GM19467 (cell line): Measurements from ENCODE around the gene TRIM15.
"Not testable (repeated sequence)": the region's sequence is repeated elsewhere in the genome, so short reads cannot be mapped to it uniquely, and the experiment has no call there.

ENCODE experiments used
- ATAC-seq: cut with Tn5 transposase; IDR thresholded peaks from one replicate; pipeline ENCODE4 v1.9.1; 2021; ENCODE audit warnings: mild to moderate bottlenecking, moderate library complexity; ENCODE audit not compliant: unreplicated experiment

Gene TRIM15

DNA sequence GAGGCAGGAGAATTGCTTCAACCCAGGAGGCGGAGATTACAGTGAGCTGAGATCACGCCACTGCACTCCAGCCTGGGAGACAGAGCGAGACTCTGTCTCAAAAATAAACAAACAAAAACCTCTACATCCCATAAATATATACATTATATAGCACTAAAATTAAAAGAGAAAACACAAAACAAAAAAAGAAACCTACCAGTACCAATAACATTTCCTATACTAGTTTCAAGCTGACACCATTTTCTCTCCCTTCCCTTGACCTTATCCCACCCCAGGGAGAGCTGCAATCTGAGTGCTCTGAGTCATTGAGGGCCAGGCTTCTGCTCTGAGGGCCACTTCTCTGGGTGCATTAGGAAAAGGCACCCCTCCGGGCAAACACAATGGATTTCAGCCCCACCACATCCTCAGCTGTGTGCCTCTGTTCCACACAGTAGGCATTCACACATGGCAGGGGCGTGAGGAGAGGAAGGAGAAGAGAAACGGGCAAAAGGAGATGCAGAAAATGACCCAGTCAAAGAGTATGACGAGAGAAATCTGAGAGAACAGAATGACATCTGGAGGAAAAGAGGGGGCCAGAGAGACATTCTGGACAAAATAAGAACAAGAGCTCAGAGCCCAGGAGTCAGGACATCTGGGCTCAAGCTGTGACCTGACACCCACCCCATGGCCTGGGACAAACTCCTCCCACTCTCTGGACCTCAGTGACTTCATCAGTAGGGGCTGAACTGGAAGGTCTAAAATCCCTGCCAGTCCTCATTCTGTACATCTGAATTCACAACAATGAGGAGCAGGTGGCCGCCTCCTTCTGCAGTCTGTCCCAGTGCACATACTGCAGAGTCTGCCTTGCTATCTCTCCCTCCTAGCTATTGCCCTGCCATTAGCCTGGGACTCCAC is 31.7 kb downstream of the TRIM15 start:
- ATAC-seq, result no peak

DNA sequence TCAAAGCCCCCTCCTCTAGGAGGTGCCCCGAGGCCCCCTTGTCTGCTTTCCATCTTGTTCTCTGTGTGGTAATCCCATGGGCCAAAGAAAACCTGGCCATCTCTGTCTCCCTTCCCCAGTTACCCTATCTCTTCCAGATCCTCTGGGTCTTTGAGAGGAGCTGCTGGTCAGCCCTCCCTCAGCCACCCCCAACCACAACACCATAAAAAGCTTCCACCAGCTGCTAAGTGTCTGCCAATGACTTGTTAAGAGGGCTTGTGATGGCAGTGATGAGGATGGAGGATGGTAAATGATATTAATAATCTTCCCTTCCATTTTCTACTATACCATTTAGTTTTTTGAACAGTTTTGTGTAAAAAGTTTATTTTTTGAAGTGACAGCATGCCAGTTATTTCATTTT is 32.6 kb downstream of the TRIM15 start:
- no peak for ATAC-seq

GRCh38 chr6:30196376-30196775 is 33.0 kb downstream of the TRIM15 start:
- no peak for ATAC-seq

- no peak for ATAC-seq
Observed at GRCh38 chr6:30198166-30199084, 35.1 kb downstream of the TRIM15 start.

DNA sequence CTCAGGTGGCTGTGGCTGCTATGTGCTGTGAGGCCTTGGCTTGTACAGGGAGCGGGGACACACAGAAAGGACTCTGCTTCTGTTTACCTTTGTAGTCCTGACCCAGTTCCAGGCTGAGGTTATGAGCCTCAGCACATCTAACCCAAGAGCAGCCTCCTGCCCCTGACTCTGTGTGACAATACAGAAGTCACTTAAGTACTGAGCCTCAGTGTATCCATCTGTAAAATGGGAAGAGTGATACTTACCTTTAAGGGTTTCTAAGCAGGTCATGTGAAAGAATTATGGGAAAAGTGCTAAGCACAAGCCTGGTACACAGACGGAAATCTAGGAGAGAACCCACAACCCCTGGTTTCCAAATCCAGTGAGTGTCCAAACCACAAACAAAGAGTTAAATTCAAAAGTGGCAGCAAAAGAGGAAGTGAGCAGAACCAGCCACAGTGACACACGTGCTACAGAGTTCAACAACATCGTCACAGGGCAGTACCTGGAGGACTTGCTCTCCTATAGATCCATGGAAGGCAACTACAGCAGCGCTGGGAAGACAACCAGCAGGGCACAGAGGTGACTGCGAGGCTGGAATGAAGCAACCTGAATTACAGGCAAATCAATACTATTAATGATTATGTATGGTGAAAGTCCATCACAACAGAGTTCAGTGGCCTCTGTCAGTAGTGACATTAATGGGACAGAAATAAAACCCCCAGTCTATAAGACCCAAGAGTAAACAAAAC is 37.4 kb downstream of the TRIM15 start:
- no peak for ATAC-seq

DNA sequence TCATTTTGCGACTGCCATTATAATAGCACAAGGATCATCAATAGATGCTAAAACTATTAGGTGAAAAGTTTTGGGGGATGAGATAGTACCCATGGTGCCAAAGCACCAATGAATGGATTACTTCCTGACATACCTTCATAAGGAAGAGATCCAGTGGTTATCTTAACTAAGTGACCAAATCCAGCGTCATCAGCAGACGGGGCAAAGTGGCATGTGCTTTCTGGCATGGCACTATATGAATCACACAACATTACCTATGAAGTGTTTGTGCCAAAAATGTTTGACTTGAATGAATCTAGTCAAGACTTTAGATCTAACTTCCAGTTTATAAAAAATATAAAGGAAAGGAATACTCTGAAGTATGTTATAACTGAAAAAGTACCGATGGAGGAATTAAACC is 39.0 kb downstream of the TRIM15 start:
- no peak for ATAC-seq

DNA sequence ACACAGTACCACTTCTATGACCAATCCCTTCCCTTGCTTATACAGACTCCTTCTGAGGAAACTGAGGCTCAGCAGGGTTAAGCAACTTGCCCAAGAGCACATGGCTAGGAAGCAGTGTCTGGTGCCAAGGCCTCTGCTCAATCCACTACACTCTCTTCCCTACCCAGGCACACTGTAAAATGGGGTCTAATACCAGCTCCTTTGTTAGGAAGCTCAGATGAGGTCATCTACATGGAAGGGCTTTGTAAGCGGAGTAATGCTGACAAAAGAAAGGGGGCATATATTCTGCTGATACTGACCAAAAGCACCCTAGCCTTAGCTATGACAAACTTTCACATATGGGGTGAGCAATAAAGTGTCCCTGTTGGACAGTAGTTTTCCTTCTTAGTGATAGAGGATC is 40.8 kb downstream of the TRIM15 start:
- no peak for ATAC-seq

- ATAC-seq, result no peak
Observed at GRCh38 chr6:30206152-30206551, 42.8 kb downstream of the TRIM15 start.

GRCh38 chr6:30206799-30207618 is 43.7 kb downstream of the TRIM15 start:
- ATAC-seq, result no peak

DNA sequence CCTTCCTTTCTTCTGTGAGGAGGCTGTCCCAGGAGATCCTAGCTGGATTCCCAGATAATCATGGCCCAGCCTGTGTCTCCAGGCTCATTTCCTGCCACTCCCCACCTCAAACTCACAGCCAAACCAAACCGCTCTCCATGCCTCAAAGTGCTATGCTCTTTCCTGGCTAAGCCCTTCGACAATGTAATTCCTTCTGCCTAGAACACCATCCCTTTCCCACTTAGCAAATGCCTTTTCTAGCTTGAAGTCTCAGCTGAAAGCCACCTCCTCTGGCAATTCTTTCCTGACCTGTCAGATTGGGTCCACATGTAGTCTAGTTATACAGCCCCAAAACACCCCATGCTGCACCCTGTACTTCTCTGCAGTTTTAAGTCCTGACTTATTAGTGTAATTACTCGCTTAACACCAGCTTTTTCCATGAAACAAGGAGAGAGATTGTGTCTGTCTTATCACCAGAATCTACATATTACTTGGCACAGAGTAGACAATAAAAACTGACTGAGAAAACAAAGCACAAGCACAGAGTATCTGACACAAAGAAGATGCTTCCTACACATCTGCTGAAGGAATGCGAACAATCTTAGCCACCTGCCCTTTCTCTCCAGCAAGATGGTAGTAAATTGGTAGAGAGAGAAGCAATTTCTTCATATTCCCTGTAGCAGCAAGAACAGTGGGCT is 44.4 kb downstream of the TRIM15 start:
- ATAC-seq, result no peak

DNA sequence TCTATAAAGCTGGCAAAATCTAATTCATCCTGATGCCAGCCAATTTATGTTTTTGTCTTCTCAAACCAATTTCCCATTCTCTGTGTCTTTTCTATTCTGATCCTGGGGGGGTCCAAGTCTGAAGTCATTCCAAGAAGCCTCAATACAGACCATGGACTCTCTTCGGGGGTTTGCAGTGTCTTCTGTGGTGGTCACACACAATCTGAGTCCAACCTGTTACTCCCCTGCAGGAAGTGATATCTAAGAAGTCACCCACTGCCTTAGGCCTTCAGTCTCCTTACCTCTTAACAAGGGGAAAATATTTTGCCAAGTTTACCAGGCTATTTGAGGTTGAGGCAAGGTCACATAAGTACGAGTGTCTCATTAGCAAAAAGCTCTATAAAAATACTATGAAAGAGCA is 48.0 kb downstream of the TRIM15 start:
- no peak for ATAC-seq

- ATAC-seq, result no peak
Observed at GRCh38 chr6:30211899-30212298, 48.6 kb downstream of the TRIM15 start.

- ATAC-seq, result peak; percentile 82
Observed at GRCh38 chr6:30212865-30213666, 49.7 kb downstream of the TRIM15 start, which contains the start of gene TRIM26. TRIM26 (minus strand) TSS chr6:30213406; CDS start chr6:30199103, 14,303 bp downstream.

DNA sequence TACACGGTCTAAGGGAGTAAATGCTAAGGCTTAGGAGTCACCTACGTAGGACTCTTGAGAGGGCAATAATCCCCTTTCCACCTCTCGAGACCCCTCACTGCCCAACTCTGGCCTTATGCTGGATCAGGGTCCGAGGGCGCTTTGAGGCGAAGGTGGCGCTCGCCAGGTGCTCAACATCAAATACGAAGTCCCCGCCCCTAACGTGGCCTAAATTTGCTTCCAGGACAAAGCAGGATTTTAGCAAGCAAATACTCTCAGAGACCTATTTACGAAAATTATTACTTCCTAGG is 50.3 kb downstream of the TRIM15 start:
- ATAC-seq, result peak; percentile 6

DNA sequence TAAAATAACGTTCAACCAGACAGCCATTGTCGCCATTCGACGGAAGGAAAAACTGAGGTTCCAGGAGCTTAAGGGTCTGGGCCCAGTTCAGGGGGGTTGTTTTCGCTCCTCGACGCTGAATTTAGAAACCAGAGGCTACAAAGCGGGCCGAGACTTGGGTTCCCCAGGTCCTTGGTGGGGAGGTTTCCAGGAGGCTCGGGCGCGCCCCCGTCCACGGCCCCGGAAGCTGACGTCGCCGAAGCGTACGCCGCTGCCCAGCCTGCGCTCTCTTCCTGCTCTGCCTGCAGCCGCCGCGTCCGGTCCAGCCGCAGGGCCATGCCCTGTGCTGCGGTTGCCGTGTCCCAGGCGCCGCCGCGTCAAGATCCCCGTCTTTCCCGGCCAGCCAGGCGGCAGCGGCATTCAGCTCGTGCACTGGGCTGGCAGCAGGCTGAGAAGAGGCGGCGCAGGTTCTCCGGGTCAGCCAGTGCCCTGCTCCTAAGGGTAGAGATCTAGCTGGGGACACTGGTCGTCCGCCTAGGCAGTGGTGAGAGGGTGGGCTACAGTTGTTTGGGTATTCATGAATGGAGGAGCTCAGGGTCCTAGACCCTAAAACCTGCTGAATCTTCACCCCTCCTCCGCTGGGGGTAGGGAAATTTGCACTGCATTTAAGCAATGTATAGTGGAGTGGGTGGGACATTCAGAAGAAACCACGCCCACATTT is 50.8 kb downstream of the TRIM15 start:
- ATAC-seq, result peak; percentile 45

GRCh38 chr6:30214657-30214982 is 51.3 kb downstream of the TRIM15 start:
- ATAC-seq, result no peak

GRCh38 chr6:30216096-30216495 is 52.8 kb downstream of the TRIM15 start:
- ATAC-seq, result no peak

GRCh38 chr6:30219244-30219643 is 55.9 kb downstream of the TRIM15 start:
- no peak for ATAC-seq

GRCh38 chr6:30221395-30221794 is 58.0 kb downstream of the TRIM15 start:
- ATAC-seq, result not testable (repeated sequence)
